Measurements from ENCODE around the gene ZSWIM6.

ZSWIM6 gene

DNA sequence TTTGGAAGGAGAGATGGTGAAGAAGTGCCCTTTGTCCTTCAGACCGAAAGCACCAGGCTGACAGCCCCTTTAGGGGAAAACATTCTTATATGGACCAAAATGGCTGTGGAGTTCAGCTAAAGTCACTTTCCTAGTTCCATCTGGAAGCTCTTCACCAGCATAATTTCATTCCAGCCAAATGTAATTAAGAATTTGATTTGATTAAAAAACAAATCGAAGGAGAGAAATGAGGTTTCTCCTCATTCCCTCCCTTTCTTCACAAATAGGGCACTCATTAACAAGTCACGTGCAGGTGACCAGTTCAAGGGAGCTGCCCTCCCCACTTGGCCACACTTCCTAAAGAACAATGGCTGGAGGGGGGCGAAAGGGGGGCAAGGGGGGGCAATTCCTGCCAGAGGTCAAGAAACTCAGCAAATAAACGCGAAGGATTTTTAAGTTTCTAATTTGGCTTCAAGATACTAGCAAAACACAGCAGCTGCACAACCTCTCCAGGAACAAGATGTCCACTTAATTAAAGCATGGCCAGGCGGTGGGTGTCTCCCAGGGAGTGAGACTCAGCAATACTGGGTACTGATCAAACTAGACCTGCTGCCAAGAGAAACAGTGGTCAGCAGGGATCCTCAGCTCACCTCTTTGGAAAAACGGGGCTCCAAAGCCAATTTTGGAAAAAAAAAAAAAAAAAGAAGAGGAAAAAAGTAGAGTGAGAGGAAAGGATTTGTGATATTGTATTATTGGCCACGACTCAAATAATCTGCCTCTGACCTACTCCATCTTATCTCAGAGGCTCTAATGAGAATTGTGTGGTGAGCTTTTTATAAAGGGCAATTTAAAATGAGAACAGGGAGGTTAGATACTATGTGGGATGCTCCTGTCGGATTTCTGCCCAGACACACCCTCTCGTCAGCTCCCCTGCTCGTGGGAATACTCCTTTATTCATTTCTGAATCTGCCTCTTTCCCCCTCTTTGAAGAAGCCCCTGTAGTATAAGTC lies 254.3 kb downstream of the ZSWIM6 start:
- DNase-seq (ENCODE audit: low read depth in 1 of 2, low spot score in 1 of 2), result no peak

GRCh38 chr5:61587125-61587524 lies 255.1 kb downstream of the ZSWIM6 start:
- DNase-seq (ENCODE audit: low read depth in 1 of 2, low spot score in 1 of 2), result no peak

DNA sequence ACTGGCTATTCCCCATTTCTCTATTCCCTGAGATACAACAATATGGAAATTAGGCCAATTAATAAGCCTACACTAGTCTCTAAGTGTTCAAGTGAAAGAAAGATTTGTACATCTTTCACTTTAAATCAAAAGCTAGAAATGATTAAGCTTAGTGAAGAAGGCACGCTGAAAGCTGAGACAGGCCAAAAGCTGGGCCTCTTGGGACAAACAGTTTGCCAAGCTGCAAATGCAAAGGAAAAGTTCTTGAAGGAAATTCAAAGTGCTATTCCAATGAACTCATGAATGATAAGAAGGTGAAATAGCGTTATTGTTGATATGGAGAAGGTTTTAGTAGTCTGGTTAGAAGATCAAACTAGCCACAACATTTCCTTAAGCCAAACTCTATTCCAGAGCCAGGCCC lies 256.2 kb downstream of the ZSWIM6 start:
- no peak for DNase-seq (ENCODE audit: low read depth in 1 of 2, low spot score in 1 of 2)

DNA sequence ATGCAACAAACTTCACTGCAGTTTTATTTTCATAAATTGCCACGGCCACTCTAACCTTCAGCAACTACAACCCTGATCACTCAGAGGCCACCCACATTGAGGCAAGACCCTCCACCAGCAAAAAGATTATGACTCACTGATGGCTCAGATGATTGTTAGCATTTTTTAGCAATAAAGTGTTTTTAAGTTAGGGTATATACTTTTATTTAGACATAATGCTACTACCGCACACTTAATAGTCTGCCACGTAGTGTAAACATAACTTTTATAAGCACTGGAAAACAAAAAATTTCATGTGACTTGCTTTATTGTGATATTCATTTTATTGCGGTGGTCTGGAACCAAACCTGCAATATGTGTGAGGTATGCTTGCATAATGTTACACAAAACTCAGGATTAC lies 257.9 kb downstream of the ZSWIM6 start:
- no peak for DNase-seq (ENCODE audit: low read depth in 1 of 2, low spot score in 1 of 2)

DNA sequence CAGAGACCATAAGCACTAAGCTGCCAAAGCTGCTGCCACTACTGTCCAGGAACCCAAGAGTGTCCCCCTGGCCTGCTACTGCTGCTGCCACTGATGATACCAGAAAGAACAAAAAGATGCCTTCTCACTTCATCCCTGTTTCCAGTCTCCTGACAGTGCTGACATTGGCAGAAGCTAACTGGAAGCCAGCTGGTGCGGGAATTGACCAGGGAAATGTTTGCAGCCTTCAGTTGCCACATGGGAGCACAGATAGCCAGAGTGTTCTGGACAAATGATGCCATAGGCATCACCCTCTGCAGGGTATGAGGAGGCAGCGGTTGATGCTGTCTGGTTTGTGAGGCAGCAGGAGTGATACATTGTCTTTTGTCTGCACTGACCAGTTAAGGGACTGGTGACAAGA lies 258.4 kb downstream of the ZSWIM6 start:
- no peak for DNase-seq (ENCODE audit: low read depth in 1 of 2, low spot score in 1 of 2)

DNA sequence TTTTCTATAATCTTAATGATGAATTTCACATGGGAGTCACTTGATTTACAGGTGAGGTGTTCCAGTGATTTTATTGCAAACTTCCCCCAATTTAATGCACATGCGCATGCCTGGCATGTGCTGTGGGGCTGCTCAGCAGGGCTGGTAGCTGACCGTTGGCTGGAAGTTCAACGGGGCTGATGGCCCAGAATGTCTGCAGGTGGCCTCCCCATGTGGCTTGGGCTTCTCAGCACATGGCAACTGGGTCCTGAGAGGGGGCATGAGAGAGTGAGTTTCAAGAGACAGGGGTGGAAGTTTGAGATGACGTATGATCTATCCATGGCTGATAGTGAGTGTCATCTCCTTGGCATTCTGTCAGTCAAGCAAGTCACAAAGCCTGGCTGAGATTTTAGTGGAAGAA lies 259.8 kb downstream of the ZSWIM6 start:
- no peak for DNase-seq (ENCODE audit: low read depth in 1 of 2, low spot score in 1 of 2)

GRCh38 chr5:61595426-61595825 lies 263.4 kb downstream of the ZSWIM6 start:
- no peak for DNase-seq (ENCODE audit: low read depth in 1 of 2, low spot score in 1 of 2)
